Stimulated activated naive CD8-positive, alpha-beta T cell treated with anti-CD3 and anti-CD28 coated beads, Interleukin-15, Interleukin-2, amounts not matched to agents 100 ng/mL and 50 ng/mL, for 24 hours (primary cell): ENCODE results near the gene APP.
"Not testable (repeated sequence)": the region's sequence is repeated elsewhere in the genome, so short reads cannot be mapped to it uniquely, and the experiment has no call there.

Experiments used
- H3K27ac Mint-ChIP-seq: one replicate; pipeline ENCODE4 v1.8.0; 2021; ENCODE audit warnings: mild to moderate bottlenecking, mixed read lengths
- H3K27me3 Mint-ChIP-seq: one replicate; pipeline ENCODE4 v1.8.0; 2021; ENCODE audit warnings: mixed read lengths
- H3K36me3 Mint-ChIP-seq: one replicate; pipeline ENCODE4 v1.8.0; 2021; ENCODE audit warnings: low read depth, mixed read lengths
- H3K4me1 Mint-ChIP-seq: one replicate; pipeline ENCODE4 v1.8.0; 2021; ENCODE audit warnings: low read depth, mixed read lengths
- H3K4me3 Mint-ChIP-seq: one replicate; pipeline ENCODE4 v1.8.0; 2021; ENCODE audit warnings: mild to moderate bottlenecking, mixed read lengths
- H3K9me3 Mint-ChIP-seq: one replicate; pipeline ENCODE4 v1.8.0; 2021; ENCODE audit warnings: mixed read lengths

Gene APP

GRCh38 chr21:25944082-25944481 is 226.5 kb downstream of the APP start:
- Mint-ChIP-seq H3K27me3 (no peaks in the 10 kb centered on the region), H3K9me3 (no peaks in the 10 kb centered on the region)

GRCh38 chr21:25942135-25942534 is 228.4 kb downstream of the APP start:
- Mint-ChIP-seq H3K9me3 (no peaks in the 10 kb centered on the region), H3K36me3 (peaks cover 6% of the 10 kb centered on the region), H3K27ac (no peak overlapping the region), H3K4me1 (no peaks in the 10 kb centered on the region), H3K4me3 (no peak overlapping the region), H3K27me3 (no peaks in the 10 kb centered on the region)

More at GRCh38 chr21:25944082-25944481, 226.5 kb downstream of the APP start:
- Mint-ChIP-seq H3K27ac (no peak overlapping the region), H3K36me3 (peaks cover 10% of the 10 kb centered on the region), H3K4me3 (no peak overlapping the region), H3K4me1 (no peaks in the 10 kb centered on the region)

GRCh38 chr21:25939396-25939761 is 231.2 kb downstream of the APP start:
- no peak overlapping the region for H3K27ac Mint-ChIP-seq
- peaks cover 3% of the 10 kb centered on the region for H3K4me1 Mint-ChIP-seq
- H3K9me3 Mint-ChIP-seq, result no peaks in the 10 kb centered on the region
- H3K4me3 Mint-ChIP-seq, result no peak overlapping the region
- no peaks in the 10 kb centered on the region for H3K27me3 Mint-ChIP-seq
- peaks cover 3% of the 10 kb centered on the region for H3K36me3 Mint-ChIP-seq

- no peak overlapping the region for H3K27ac Mint-ChIP-seq
- H3K9me3 Mint-ChIP-seq, result no peaks in the 10 kb centered on the region
- H3K27me3 Mint-ChIP-seq, result no peaks in the 10 kb centered on the region
- H3K4me1 Mint-ChIP-seq, result peaks cover 3% of the 10 kb centered on the region
- H3K36me3 Mint-ChIP-seq, result peaks cover 3% of the 10 kb centered on the region
- H3K4me3 Mint-ChIP-seq, result no peak overlapping the region
Observed at GRCh38 chr21:25938658-25939395, 231.7 kb downstream of the APP start.

- H3K27me3 Mint-ChIP-seq, result no peaks in the 10 kb centered on the region
- H3K27ac Mint-ChIP-seq, result no peak overlapping the region
- H3K4me1 Mint-ChIP-seq, result peaks cover 3% of the 10 kb centered on the region
- no peak overlapping the region for H3K4me3 Mint-ChIP-seq
- H3K36me3 Mint-ChIP-seq, result peaks cover 3% of the 10 kb centered on the region
- H3K9me3 Mint-ChIP-seq, result no peaks in the 10 kb centered on the region
Observed at GRCh38 chr21:25936776-25937175, 233.8 kb downstream of the APP start.

- Mint-ChIP-seq H3K4me3 (no peak overlapping the region), H3K27me3 (no peaks in the 10 kb centered on the region), H3K4me1 (peaks cover 3% of the 10 kb centered on the region), H3K27ac (no peak overlapping the region), H3K9me3 (no peaks in the 10 kb centered on the region), H3K36me3 (peaks cover 3% of the 10 kb centered on the region)
Observed at GRCh38 chr21:25934771-25935224, 235.8 kb downstream of the APP start.

GRCh38 chr21:25934130-25934529 is 236.4 kb downstream of the APP start:
- H3K36me3 Mint-ChIP-seq, result peaks cover 3% of the 10 kb centered on the region
- H3K4me1 Mint-ChIP-seq, result peaks cover 3% of the 10 kb centered on the region
- H3K27ac Mint-ChIP-seq, result no peak overlapping the region

GRCh38 chr21:25931765-25932164 is 238.8 kb downstream of the APP start:
- Mint-ChIP-seq H3K36me3 (peaks cover 3% of the 10 kb centered on the region), H3K9me3 (no peaks in the 10 kb centered on the region), H3K4me1 (peaks cover 3% of the 10 kb centered on the region), H3K27me3 (no peaks in the 10 kb centered on the region), H3K4me3 (no peak overlapping the region), H3K27ac (no peak overlapping the region)

More at GRCh38 chr21:25934130-25934529, 236.4 kb downstream of the APP start:
- H3K9me3 Mint-ChIP-seq, result no peaks in the 10 kb centered on the region
- no peaks in the 10 kb centered on the region for H3K27me3 Mint-ChIP-seq
- no peak overlapping the region for H3K4me3 Mint-ChIP-seq

- Mint-ChIP-seq H3K4me3 (no peak overlapping the region), H3K4me1 (peaks cover 3% of the 10 kb centered on the region), H3K27ac (no peak overlapping the region), H3K9me3 (no peaks in the 10 kb centered on the region), H3K36me3 (peaks cover 7% of the 10 kb centered on the region), H3K27me3 (no peaks in the 10 kb centered on the region)
Observed at GRCh38 chr21:25929856-25930520, 240.6 kb downstream of the APP start.

GRCh38 chr21:25927195-25927880 is 243.2 kb downstream of the APP start:
- Mint-ChIP-seq H3K9me3 (no peaks in the 10 kb centered on the region), H3K27me3 (no peaks in the 10 kb centered on the region), H3K4me1 (no peaks in the 10 kb centered on the region), H3K4me3 (no peak overlapping the region), H3K36me3 (peaks cover 8% of the 10 kb centered on the region), H3K27ac (no peak overlapping the region)

- Mint-ChIP-seq H3K27ac (no peak overlapping the region), H3K9me3 (no peaks in the 10 kb centered on the region), H3K27me3 (no peaks in the 10 kb centered on the region), H3K4me3 (no peak overlapping the region), H3K36me3 (peaks cover 8% of the 10 kb centered on the region), H3K4me1 (no peaks in the 10 kb centered on the region)
Observed at GRCh38 chr21:25925936-25926335, 244.6 kb downstream of the APP start.

- Mint-ChIP-seq H3K27me3 (no peaks in the 10 kb centered on the region), H3K4me1 (no peaks in the 10 kb centered on the region), H3K36me3 (peaks cover 8% of the 10 kb centered on the region), H3K4me3 (no peak overlapping the region), H3K9me3 (no peaks in the 10 kb centered on the region), H3K27ac (no peak overlapping the region)
Observed at GRCh38 chr21:25925064-25925800, 245.3 kb downstream of the APP start.

GRCh38 chr21:25918152-25918551 is 252.4 kb downstream of the APP start:
- not testable (repeated sequence) for H3K4me3 Mint-ChIP-seq, H3K36me3 Mint-ChIP-seq, H3K27ac Mint-ChIP-seq, H3K9me3 Mint-ChIP-seq, H3K27me3 Mint-ChIP-seq, H3K4me1 Mint-ChIP-seq

- H3K27ac Mint-ChIP-seq, result no peak overlapping the region
- H3K4me3 Mint-ChIP-seq, result no peak overlapping the region
- H3K4me1 Mint-ChIP-seq, result no peaks in the 10 kb centered on the region
- H3K27me3 Mint-ChIP-seq, result no peaks in the 10 kb centered on the region
- H3K36me3 Mint-ChIP-seq, result peaks cover 10% of the 10 kb centered on the region
- H3K9me3 Mint-ChIP-seq, result peaks cover 8% of the 10 kb centered on the region
Observed at GRCh38 chr21:25916226-25916625, 254.3 kb downstream of the APP start.

GRCh38 chr21:25913479-25913878 is 257.1 kb downstream of the APP start:
- H3K4me3 Mint-ChIP-seq, result no peak overlapping the region
- no peaks in the 10 kb centered on the region for H3K27me3 Mint-ChIP-seq
- peaks cover 8% of the 10 kb centered on the region for H3K9me3 Mint-ChIP-seq
- H3K36me3 Mint-ChIP-seq, result peaks cover 10% of the 10 kb centered on the region
- H3K4me1 Mint-ChIP-seq, result no peaks in the 10 kb centered on the region
- H3K27ac Mint-ChIP-seq, result no peak overlapping the region
